SK-N-SH (cell line): Measurements from ENCODE around the gene SCD. TPM values are rescaled to one million over a fixed set of nuclear protein-coding genes. Genes with fewer than 3 reads are reported as not detected.
A peak's percentile ranks its signal among the peaks of the same experiment; 100 is the strongest.

Experiments used
- CTCF ChIA-PET: fragments of 300-600, 350-600 bp; formaldehyde crosslinking; extraction: SDS; loops from one replicate; lab custom pipeline; 2021; lab: Yijun Ruan, JAX
- POLR2A ChIA-PET: fragments of 350-600 bp; sonication (Branson Sonifier 250); formaldehyde crosslinking; extraction: SDS; loops from one replicate; lab custom pipeline; 2020; ENCODE audit warnings: antibody characterized with exemption, inconsistent platforms; lab: Yijun Ruan, JAX
- DNase-seq: peaks from one replicate; pipeline ENCODE4 v3.0.0; 2012
- H2AFZ ChIP-seq: fragments of 200-600 bp; sonication (generic); 2 replicates; pipeline ENCODE4 v1.8.1; 2016; ENCODE audit warnings: antibody characterized with exemption, mild to moderate bottlenecking, low read depth
- H3F3A ChIP-seq: fragments of 200-600 bp; sonication (generic); replicated peaks from 2 replicates; pipeline ENCODE3; 2016; ENCODE audit warnings: antibody characterized with exemption, mild to moderate bottlenecking; ENCODE audit not compliant: insufficient read depth
- H3K27ac ChIP-seq, 2 experiments: fragments of 200-500 bp in 1 of 2; fragments of 200-600 bp in 1 of 2; sonication (Bioruptor generic) in 1 of 2; sonication (generic), shearing (Covaris generic) in 1 of 2; 2 replicates each; pipeline versions ENCODE4 v1.5.1 to v1.6.1; 2014 to 2016; ENCODE audit warnings: low read depth in 2 of 2, inconsistent platforms in 1 of 2, low read length in 1 of 2, mild to moderate bottlenecking in 1 of 2, mixed read lengths in 1 of 2
- H3K27me3 ChIP-seq: fragments of 200-600 bp; sonication (generic), shearing (Covaris generic); 2 replicates; pipeline ENCODE4 v1.6.1; 2016; ENCODE audit warnings: mixed run types; ENCODE audit not compliant: insufficient read depth
- H3K36me3 ChIP-seq, 2 experiments: fragments of 200-500 bp in 1 of 2; fragments of 200-600 bp in 1 of 2; sonication (Bioruptor generic) in 1 of 2; sonication (generic) in 1 of 2; replicated peaks in 1 of 2; 2 replicates each; pipeline versions ENCODE3 to v1.5.1; 2014 to 2016; ENCODE audit warnings: low read length in 1 of 2, mild to moderate bottlenecking in 1 of 2; ENCODE audit not compliant: insufficient read depth in 2 of 2, control insufficient read depth in 1 of 2
- H3K4me1 ChIP-seq, 2 experiments: fragments of 200-500 bp in 1 of 2; fragments of 200-600 bp in 1 of 2; sonication (Bioruptor generic) in 1 of 2; sonication (generic), shearing (Covaris generic) in 1 of 2; 2 replicates each; pipeline versions ENCODE4 v1.5.1 to v1.6.1; 2014 to 2016; ENCODE audit warnings: low read depth in 1 of 2, low read length in 1 of 2, mixed run types in 1 of 2; ENCODE audit not compliant: insufficient read depth in 2 of 2, control insufficient read depth in 1 of 2
- H3K4me2 ChIP-seq: fragments of 200-600 bp; sonication (generic), shearing (Covaris generic); 2 replicates; pipeline ENCODE4 v1.6.1; 2017; ENCODE audit warnings: mixed run types
- H3K4me3 ChIP-seq, 2 experiments: fragments of 200-500 bp in 1 of 2; fragments of 200-600 bp in 1 of 2; sonication (Bioruptor generic) in 1 of 2; sonication (generic), shearing (Covaris generic) in 1 of 2; 2 replicates each; pipeline versions ENCODE4 v1.5.1 to v1.8.1; 2014 to 2016; ENCODE audit warnings: low read depth in 2 of 2, inconsistent platforms in 1 of 2, low read length in 1 of 2, mild to moderate bottlenecking in 1 of 2, mixed read lengths in 1 of 2, moderate library complexity in 1 of 2
- H3K79me2 ChIP-seq: fragments of 200-600 bp; sonication (generic); 2 replicates; pipeline ENCODE4 v1.8.1; 2017; ENCODE audit warnings: mild to moderate bottlenecking; ENCODE audit not compliant: insufficient read depth
- H3K9ac ChIP-seq: fragments of 200-600 bp; sonication (generic); 2 replicates; pipeline ENCODE4 v1.6.1; 2017; ENCODE audit warnings: mixed run types
- H3K9me2 ChIP-seq: fragments of 200-600 bp; sonication (generic); 2 replicates; pipeline ENCODE4 v1.6.1; 2017; ENCODE audit warnings: mixed run types
- H3K9me3 ChIP-seq: fragments of 200-600 bp; sonication (generic); 2 replicates; pipeline ENCODE4 v1.6.1; 2017; ENCODE audit warnings: mixed run types, mild to moderate bottlenecking, moderate library complexity
- H4K20me1 ChIP-seq: fragments of 200-600 bp; sonication (generic); 2 replicates; pipeline ENCODE4 v1.6.1; 2017; ENCODE audit warnings: mild to moderate bottlenecking, mixed run types; ENCODE audit not compliant: insufficient read depth
- CTCF ChIP-seq: fragments of 200-600 bp; sonication (generic); IDR thresholded peaks from 2 replicates; pipeline ENCODE4 v1.6.1; 2017; ENCODE audit warnings: antibody characterized with exemption, mild to moderate bottlenecking, moderate library complexity
- EZH2phosphoT487 ChIP-seq: fragments of 200-600 bp; sonication (generic); IDR thresholded peaks from 2 replicates; pipeline ENCODE4 v1.6.1; 2017; ENCODE audit warnings: low read depth, mixed run types, mild to moderate bottlenecking, antibody characterized with exemption, moderate library complexity, borderline replicate concordance
- JUND ChIP-seq: IDR thresholded peaks from 2 replicates; pipeline ENCODE4 v1.4.0; 2012
- NRF1 ChIP-seq: IDR thresholded peaks from 2 replicates; pipeline ENCODE4 v1.6.1; 2012; ENCODE audit warnings: low read depth, mild to moderate bottlenecking, low read length
- REST ChIP-seq: IDR thresholded peaks from 2 replicates; pipeline ENCODE4 v1.6.1; 2012; ENCODE audit warnings: mild to moderate bottlenecking, low read depth, low read length, moderate library complexity
- WGBS: methylation state at CpG from one replicate; pipeline ENCODE4 v1.1.6; 2017; ENCODE audit warnings: low lambda C conversion rate; 5-methylcytosine and 5-hydroxymethylcytosine counted together
- polyA plus RNA-seq, 3 experiments: library from polyadenylated mRNA; depleted of rRNA; stranded (reverse); fragments of >200 nt; gene quantifications; 2 replicates each; pipeline ENCODE4 v1.2.3, GENCODE V29; 2012

SCD gene
- polyA plus RNA-seq, 1 of the 3 experiments (the other 2 are of a cell fraction) = 19.7 TPM

GRCh38 chr10:100319707-100320402 lies 27.2 kb upstream of the SCD start:
- POLR2A ChIA-PET = no interaction called here
- no peaks in the 10 kb centered on the region for H4K20me1 ChIP-seq
- no peak overlapping the region for H2AFZ ChIP-seq
- H3K9me3 ChIP-seq = no peaks in the 10 kb centered on the region
- H3F3A ChIP-seq = no peaks in the 10 kb centered on the region
- TF ChIP-seq NRF1 (no peak), JUND (no peak), EZH2phosphoT487 (no peak)
- DNase-seq = no peak
- no peaks in the 10 kb centered on the region for H3K9me2 ChIP-seq
- 15% methylated on average over 1 of the region's 1 CpG for whole genome bisulfite sequencing
- no peaks in the 10 kb centered on the region for H3K79me2 ChIP-seq
- CTCF ChIA-PET = interaction anchor here (1.0 to 1.2 kb wide), 2 partner anchors 16 to 33 kb away, joined by 3 read pairs; no protein-coding TSS in a partner anchor
- H3K4me2 ChIP-seq = no peak overlapping the region
- no peak overlapping the region for H3K4me3 ChIP-seq
- peaks cover 25% of the 10 kb centered on the region; the same call in 1 of the 2 replicates for H3K27me3 ChIP-seq
- no peak overlapping the region for H3K27ac ChIP-seq
- no peak overlapping the region for H3K9ac ChIP-seq
- H3K36me3 ChIP-seq = no peaks in the 10 kb centered on the region
- H3K4me1 ChIP-seq = no peaks in the 10 kb centered on the region

- TF ChIP-seq REST = peak; percentile 96
- no peak for TF ChIP-seq CTCF
- DNase-seq = no peak
- 62% methylated on average over 7 of the region's 7 CpGs for WGBS
- H2AFZ ChIP-seq = no peak overlapping the region
- no peak overlapping the region for H3K27ac ChIP-seq
- POLR2A ChIA-PET = no interaction called here
- H3K9me2 ChIP-seq = no peaks in the 10 kb centered on the region
- H3K4me2 ChIP-seq = no peak overlapping the region
- no peak overlapping the region for H3K4me3 ChIP-seq
- CTCF ChIA-PET = interaction anchor here (0.6 to 2.8 kb wide), 3 partner anchors 14 to 194 kb away, joined by 3 to 6 read pairs (median 3); partner anchors contain the start of gene SEC31B
- H3K9ac ChIP-seq = no peak overlapping the region
- peaks cover 28% of the 10 kb centered on the region for H3K27me3 ChIP-seq
- H3F3A ChIP-seq = no peaks in the 10 kb centered on the region
- no peaks in the 10 kb centered on the region for H3K4me1 ChIP-seq
- H3K79me2 ChIP-seq = no peaks in the 10 kb centered on the region
- no peaks in the 10 kb centered on the region for H3K36me3 ChIP-seq
- H4K20me1 ChIP-seq = no peaks in the 10 kb centered on the region
- no peaks in the 10 kb centered on the region for H3K9me3 ChIP-seq
Observed at GRCh38 chr10:100325158-100325557, 21.9 kb upstream of the SCD start.
